Stimulated activated CD4-positive, alpha-beta T cell treated with anti-CD3 and anti-CD28 coated beads, Interleukin-1b, Interleukin-23, amount 100 ng/mL, for 48 hours (primary cell): Measurements from ENCODE around the gene ARHGEF12.
"Not testable (repeated sequence)": the region's sequence is repeated elsewhere in the genome, so short reads cannot be mapped to it uniquely, and the experiment has no call there.

Experiments used
- DNase-seq: peaks from one replicate; pipeline ENCODE4 v3.0.0-alpha.2; 2020

Gene ARHGEF12

GRCh38 chr11:120501976-120502755 is 166.0 kb downstream of the ARHGEF12 start:
- no peak for DNase-seq

- DNase-seq = not testable (repeated sequence)
Measured at GRCh38 chr11:120503529-120503928, 167.3 kb downstream of the ARHGEF12 start.

- DNase-seq = no peak
Measured at GRCh38 chr11:120505801-120506425, 169.7 kb downstream of the ARHGEF12 start.

GRCh38 chr11:120509346-120510053 is 173.3 kb downstream of the ARHGEF12 start:
- no peak for DNase-seq

GRCh38 chr11:120510406-120511115 is 174.3 kb downstream of the ARHGEF12 start:
- no peak for DNase-seq

- peak; percentile 75 for DNase-seq
Measured at GRCh38 chr11:120511116-120511819, 175.1 kb downstream of the ARHGEF12 start, which contains the start of gene GRIK4. GRIK4 (plus strand) TSS chr11:120511748; CDS start chr11:120660319, 148,571 bp downstream.

- DNase-seq = no peak
Measured at GRCh38 chr11:120511820-120512738, 175.9 kb downstream of the ARHGEF12 start.

- DNase-seq = no peak
Measured at GRCh38 chr11:120512739-120513435, 176.7 kb downstream of the ARHGEF12 start.

GRCh38 chr11:120513436-120514315 is 177.5 kb downstream of the ARHGEF12 start:
- DNase-seq = no peak

- no peak for DNase-seq
Measured at GRCh38 chr11:120514541-120515121, 178.4 kb downstream of the ARHGEF12 start.

GRCh38 chr11:120515186-120515723 is 179.0 kb downstream of the ARHGEF12 start:
- DNase-seq = no peak

- DNase-seq = no peak
Measured at GRCh38 chr11:120516461-120517389, 180.5 kb downstream of the ARHGEF12 start.

GRCh38 chr11:120517390-120517761 is 181.2 kb downstream of the ARHGEF12 start:
- DNase-seq = no peak

GRCh38 chr11:120517801-120518291 is 181.6 kb downstream of the ARHGEF12 start:
- DNase-seq = no peak

- no peak for DNase-seq
Measured at GRCh38 chr11:120518356-120518755, 182.1 kb downstream of the ARHGEF12 start.

GRCh38 chr11:120519474-120519873 is 183.3 kb downstream of the ARHGEF12 start:
- DNase-seq = no peak

- DNase-seq = no peak
Measured at GRCh38 chr11:120520091-120520822, 184.0 kb downstream of the ARHGEF12 start.
